ENCODE measurements around the gene LBHD1. TPM values are rescaled to one million over a fixed set of nuclear protein-coding genes. Genes with fewer than 3 reads are reported as not detected.

The LBHD1 gene
- total and polyA plus RNA-seq, 2 of the 13 experiments (the other 11 are each of a cell fraction or from before 2014, with no cell fraction given), result 3.2 to 3.7 TPM

DNA sequence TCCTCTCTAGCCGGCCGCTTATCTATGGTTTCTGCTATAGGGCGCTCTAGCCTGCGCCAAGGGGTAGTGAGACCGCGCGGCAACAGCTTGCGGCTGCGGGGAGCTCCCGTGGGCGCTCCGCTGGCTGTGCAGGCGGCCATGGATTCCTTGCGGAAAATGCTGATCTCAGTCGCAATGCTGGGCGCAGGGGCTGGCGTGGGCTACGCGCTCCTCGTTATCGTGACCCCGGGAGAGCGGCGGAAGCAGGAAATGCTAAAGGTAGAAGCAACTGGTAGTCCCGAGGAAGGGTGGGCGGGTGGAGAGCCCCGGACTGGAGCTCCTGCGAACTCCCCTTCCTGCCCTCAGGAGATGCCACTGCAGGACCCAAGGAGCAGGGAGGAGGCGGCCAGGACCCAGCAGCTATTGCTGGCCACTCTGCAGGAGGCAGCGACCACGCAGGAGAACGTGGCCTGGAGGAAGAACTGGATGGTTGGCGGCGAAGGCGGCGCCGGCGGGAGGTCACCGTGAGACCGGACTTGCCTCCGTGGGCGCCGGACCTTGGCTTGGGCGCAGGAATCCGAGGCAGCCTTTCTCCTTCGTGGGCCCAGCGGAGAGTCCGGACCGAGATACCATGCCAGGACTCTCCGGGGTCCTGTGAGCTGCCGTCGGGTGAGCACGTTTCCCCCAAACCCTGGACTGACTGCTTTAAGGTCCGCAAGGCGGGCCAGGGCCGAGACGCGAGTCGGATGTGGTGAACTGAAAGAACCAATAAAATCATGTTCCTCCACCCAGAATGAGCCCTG lies at the start of gene LBHD1, which contains the start of gene UQCC3 (continued):
- no peak for TF ChIP-seq RFX5 (IDR thresholded peaks at IDR 0.05; ENCODE audit: low read depth, low read length)
- peak; percentile 67; the same call in 1 of the 2 replicates for TF ChIP-seq SMAD1 (CRISPR knock-in tag; IDR thresholded peaks at IDR 0.05; ENCODE audit: borderline replicate concordance, low read depth)
- TF ChIP-seq ZBTB38 (CRISPR knock-in tag; IDR thresholded peaks at IDR 0.05), result peak; percentile 68
- 0 out of 2 replicates have a peak, but pooled peaks have one; percentile 43 for TF ChIP-seq TMF1 (CRISPR knock-in tag; IDR thresholded peaks at IDR 0.05; ENCODE audit: low read depth)
- TF ChIP-seq, protein P1, sequence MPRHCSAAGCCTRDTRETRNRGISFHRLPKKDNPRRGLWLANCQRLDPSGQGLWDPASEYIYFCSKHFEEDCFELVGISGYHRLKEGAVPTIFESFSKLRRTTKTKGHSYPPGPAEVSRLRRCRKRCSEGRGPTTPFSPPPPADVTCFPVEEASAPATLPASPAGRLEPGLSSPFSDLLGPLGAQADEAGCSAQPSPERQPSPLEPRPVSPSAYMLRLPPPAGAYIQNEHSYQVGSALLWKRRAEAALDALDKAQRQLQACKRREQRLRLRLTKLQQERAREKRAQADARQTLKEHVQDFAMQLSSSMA (CRISPR knock-in tag; IDR thresholded peaks at IDR 0.05), result peak; percentile 65; the same call in 1 of the 2 replicates
- TF ChIP-seq, protein P2, sequence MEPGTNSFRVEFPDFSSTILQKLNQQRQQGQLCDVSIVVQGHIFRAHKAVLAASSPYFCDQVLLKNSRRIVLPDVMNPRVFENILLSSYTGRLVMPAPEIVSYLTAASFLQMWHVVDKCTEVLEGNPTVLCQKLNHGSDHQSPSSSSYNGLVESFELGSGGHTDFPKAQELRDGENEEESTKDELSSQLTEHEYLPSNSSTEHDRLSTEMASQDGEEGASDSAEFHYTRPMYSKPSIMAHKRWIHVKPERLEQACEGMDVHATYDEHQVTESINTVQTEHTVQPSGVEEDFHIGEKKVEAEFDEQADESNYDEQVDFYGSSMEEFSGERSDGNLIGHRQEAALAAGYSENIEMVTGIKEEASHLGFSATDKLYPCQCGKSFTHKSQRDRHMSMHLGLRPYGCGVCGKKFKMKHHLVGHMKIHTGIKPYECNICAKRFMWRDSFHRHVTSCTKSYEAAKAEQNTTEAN (CRISPR knock-in tag; conservative IDR thresholded peaks at IDR 0.05), result peak; percentile 52; the same call in 1 of the 2 replicates
- no peak; the same call in 1 of the 2 replicates for TF ChIP-seq ZBTB34 (CRISPR knock-in tag; IDR thresholded peaks at IDR 0.05)
- TF ChIP-seq, protein P3, sequence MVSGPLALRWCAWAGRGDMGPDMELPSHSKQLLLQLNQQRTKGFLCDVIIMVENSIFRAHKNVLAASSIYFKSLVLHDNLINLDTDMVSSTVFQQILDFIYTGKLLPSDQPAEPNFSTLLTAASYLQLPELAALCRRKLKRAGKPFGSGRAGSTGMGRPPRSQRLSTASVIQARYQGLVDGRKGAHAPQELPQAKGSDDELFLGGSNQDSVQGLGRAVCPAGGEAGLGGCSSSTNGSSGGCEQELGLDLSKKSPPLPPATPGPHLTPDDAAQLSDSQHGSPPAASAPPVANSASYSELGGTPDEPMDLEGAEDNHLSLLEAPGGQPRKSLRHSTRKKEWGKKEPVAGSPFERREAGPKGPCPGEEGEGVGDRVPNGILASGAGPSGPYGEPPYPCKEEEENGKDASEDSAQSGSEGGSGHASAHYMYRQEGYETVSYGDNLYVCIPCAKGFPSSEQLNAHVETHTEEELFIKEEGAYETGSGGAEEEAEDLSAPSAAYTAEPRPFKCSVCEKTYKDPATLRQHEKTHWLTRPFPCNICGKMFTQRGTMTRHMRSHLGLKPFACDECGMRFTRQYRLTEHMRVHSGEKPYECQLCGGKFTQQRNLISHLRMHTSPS (CRISPR knock-in tag; IDR thresholded peaks at IDR 0.05; ENCODE audit: low read depth), result no peak
- TF ChIP-seq ZNF558 (CRISPR knock-in tag; IDR thresholded peaks at IDR 0.05; ENCODE audit: borderline replicate concordance), result peak; percentile 93; the same call in 1 of the 2 replicates
- TF ChIP-seq GMEB1 (CRISPR knock-in tag; IDR thresholded peaks at IDR 0.05; ENCODE audit: borderline replicate concordance), result peak; percentile 63; the same call in 1 of the 2 replicates
- TF ChIP-seq ZBTB20 (CRISPR knock-in tag; IDR thresholded peaks at IDR 0.05; ENCODE audit: borderline replicate concordance, low read depth), result no peak; the same call in 1 of the 2 replicates
- no peak for TF ChIP-seq KAT2B (IDR thresholded peaks at IDR 0.05; ENCODE audit: borderline replicate concordance, low read depth, low read length)
- no peak for TF ChIP-seq TERF1 (CRISPR knock-in tag; IDR thresholded peaks at IDR 0.05)
- peak; percentile 64; the same call in 1 of the 2 replicates for TF ChIP-seq ZXDC (CRISPR knock-in tag; IDR thresholded peaks at IDR 0.05)
- peak; percentile 42; the same call in 1 of the 2 replicates for TF ChIP-seq ZNF138 (CRISPR knock-in tag; IDR thresholded peaks at IDR 0.05; ENCODE audit: low read depth)

All from HepG2 (cell line).